Lower leg skin (tissue), 4 donors: ENCODE data around the gene YWHAQ. TPM values are rescaled to one million over a fixed set of nuclear protein-coding genes. Genes with fewer than 3 reads are reported as not detected.
"Not testable (repeated sequence)": the region's sequence is repeated elsewhere in the genome, so short reads cannot be mapped to it uniquely, and the experiment has no call there.

ENCODE experiments used
- DNase-seq, 2 donors: peaks; one replicate each; pipeline ENCODE4 v3.0.0-alpha.2; 2019; ENCODE audit warnings: low spot score in 2 of 2
- H3K4me3 ChIP-seq: fragments of 200-600 bp; sonication (generic); 2 replicates; pipeline ENCODE4 v1.5.1; 2017; ENCODE audit warnings: mild to moderate bottlenecking, low read depth; ENCODE audit not compliant: poor library complexity, severe bottlenecking
- CTCF ChIP-seq, 3 donors: fragments of 450-650 bp; IDR thresholded peaks; one replicate each; pipeline ENCODE4 v1.5.1; 2016; ENCODE audit warnings: antibody characterized with exemption in 3 of 3, mild to moderate bottlenecking in 3 of 3, moderate library complexity in 2 of 3
- POLR2A ChIP-seq, 2 donors: fragments of 450-650 bp; IDR thresholded peaks; one replicate each; pipeline ENCODE4 v1.6.1; 2016 to 2017; ENCODE audit warnings: antibody characterized with exemption in 2 of 2, mild to moderate bottlenecking in 1 of 2, moderate library complexity in 1 of 2
- WGBS, 2 donors: methylation state at CpG; one replicate each; pipeline ENCODE4 v1.1.5; 2018; 5-methylcytosine and 5-hydroxymethylcytosine counted together
- intact Hi-C: fragments of 100-400 bp; cut with DNase I; formaldehyde crosslinking; loops from one replicate; pipeline ENCODE4 v1.15.0; 2023; ENCODE audit warnings: low total_unique reads
- total RNA-seq, 4 donors: library from RNA; depleted of rRNA; stranded (reverse); fragments of >200 nt; gene quantifications; one replicate each; pipeline ENCODE4 v1.1.0, GENCODE V29; 2016

YWHAQ gene
- total RNA-seq, 4 donors from 2014 or later: 85.6 to 159 (median 121) TPM

- 83 to 94% methylated on average over 4 of the region's 4 CpGs for WGBS, 2 donors
- no peak overlapping the region for H3K4me3 ChIP-seq
- TF ChIP-seq CTCF (IDR thresholded peaks at IDR 0.05): no peak
- no peak for TF ChIP-seq POLR2A (IDR thresholded peaks at IDR 0.05)
- intact Hi-C loops: no loop called here
- no peak for DNase-seq
Observed at GRCh38 chr2:9618410-9618809, 12.4 kb downstream of the YWHAQ start.

GRCh38 chr2:9617749-9618148 is 13.0 kb downstream of the YWHAQ start:
- WGBS, 2 donors: 28 to 29% methylated on average over 1 of the region's 1 CpG

GRCh38 chr2:9617296-9617695 is 13.5 kb downstream of the YWHAQ start:
- intact Hi-C loops: no loop called here
- H3K4me3 ChIP-seq: no peak overlapping the region
- no peak for DNase-seq
- no peak for TF ChIP-seq CTCF (IDR thresholded peaks at IDR 0.05)
- TF ChIP-seq POLR2A (IDR thresholded peaks at IDR 0.05): no peak
- 95 to 96% methylated on average over 5 of the region's 5 CpGs for WGBS, 2 donors

More at GRCh38 chr2:9617749-9618148, 13.0 kb downstream of the YWHAQ start:
- TF ChIP-seq POLR2A (IDR thresholded peaks at IDR 0.05) (no peak), CTCF (IDR thresholded peaks at IDR 0.05) (no peak)
- no peak overlapping the region for H3K4me3 ChIP-seq
- DNase-seq: no peak
- intact Hi-C loops: no loop called here

DNA sequence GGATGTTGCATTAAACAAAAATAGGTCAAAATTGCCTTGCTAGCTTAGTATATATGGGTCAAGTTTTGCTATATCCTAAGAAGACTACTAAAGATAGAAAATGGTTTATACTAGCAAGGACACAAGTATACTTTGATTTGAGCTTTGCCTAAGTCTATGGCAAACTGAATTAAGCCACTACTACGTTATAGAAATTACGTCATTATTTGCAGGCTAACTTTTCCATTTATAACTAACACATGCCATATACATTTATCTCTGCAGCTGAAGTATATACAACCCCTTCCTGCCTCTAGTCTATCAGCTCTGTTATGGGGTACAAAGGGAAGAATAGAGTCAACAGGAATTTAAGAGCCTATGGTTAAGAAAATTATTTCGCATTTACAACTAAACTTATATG is 16.2 kb downstream of the YWHAQ start:
- no peak overlapping the region for H3K4me3 ChIP-seq
- no peak for DNase-seq
- WGBS, 2 donors: 76 to 78% methylated on average over 3 of the region's 3 CpGs
- TF ChIP-seq POLR2A (IDR thresholded peaks at IDR 0.05): no peak
- TF ChIP-seq CTCF (IDR thresholded peaks at IDR 0.05): no peak
- intact Hi-C loops: no loop called here

DNA sequence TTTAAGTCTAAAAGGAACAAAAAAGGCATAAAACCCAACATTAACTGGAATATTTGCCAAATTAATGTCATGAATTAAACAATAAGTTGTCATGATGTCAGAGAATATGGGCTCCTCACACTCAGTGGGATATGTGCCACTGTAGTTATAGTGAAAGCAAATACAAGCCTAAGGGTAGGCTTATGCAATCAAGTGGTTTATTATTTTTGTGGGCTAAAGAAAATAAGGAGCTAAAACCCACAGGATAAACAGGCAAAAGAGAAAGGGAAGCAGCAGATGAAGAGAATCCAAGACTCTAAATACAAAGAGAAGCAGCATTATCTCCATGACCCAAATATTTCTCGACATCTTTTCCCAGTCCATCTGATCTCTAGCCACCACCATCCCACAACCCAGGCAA is 17.5 kb downstream of the YWHAQ start:
- no peak for DNase-seq
- intact Hi-C loops: no loop called here

GRCh38 chr2:9611549-9611912 is 19.3 kb downstream of the YWHAQ start:
- intact Hi-C loops, H3K4me3 ChIP-seq, DNase-seq: not testable (repeated sequence)
- 97% methylated on average over 8 of the region's 8 CpGs for WGBS, 2 donors

More for the DNA sequence above, 17.5 kb downstream of the YWHAQ start:
- H3K4me3 ChIP-seq: no peak overlapping the region
- WGBS, 2 donors: 64% methylated on average over 1 of the region's 1 CpG
- TF ChIP-seq CTCF (IDR thresholded peaks at IDR 0.05) (no peak), POLR2A (IDR thresholded peaks at IDR 0.05) (no peak)
